Measurements from ENCODE around the gene ACVR1B.

ACVR1B gene

GRCh38 chr12:52041695-52042123 lies 90.2 kb downstream of the ACVR1B start:
- TF ChIP-seq REST (IDR thresholded peaks at IDR 0.05; ENCODE audit: insufficient read depth in 1 of 2, low read depth in 2 of 2, low read length in 2 of 2) (peak; percentile 88 to 91), FOXP2 (optimal IDR thresholded peaks at IDR 0.05; ENCODE audit: borderline replicate concordance, extremely low read depth, extremely low read length, insufficient read depth) (no peak)

- TF ChIP-seq TAF1 (IDR thresholded peaks at IDR 0.05; ENCODE audit: borderline replicate concordance, insufficient read depth, low read length) (no peak), SIN3A (IDR thresholded peaks at IDR 0.05; ENCODE audit: borderline replicate concordance, insufficient read depth, low read length) (no peak), REST (IDR thresholded peaks at IDR 0.05; ENCODE audit: insufficient read depth in 1 of 2, low read depth in 2 of 2, low read length in 2 of 2) (no peak), POLR2AphosphoS5 (IDR thresholded peaks at IDR 0.05; ENCODE audit: low read depth, low read length) (no peak), FOXP2 (optimal IDR thresholded peaks at IDR 0.05; ENCODE audit: borderline replicate concordance, extremely low read depth, extremely low read length, insufficient read depth) (no peak)
Observed at GRCh38 chr12:52042706-52043385, 91.3 kb downstream of the ACVR1B start.

GRCh38 chr12:52043386-52044212 lies 92.1 kb downstream of the ACVR1B start:
- TF ChIP-seq REST (IDR thresholded peaks at IDR 0.05; ENCODE audit: insufficient read depth in 1 of 2, low read depth in 2 of 2, low read length in 2 of 2) (no peak), FOXP2 (optimal IDR thresholded peaks at IDR 0.05; ENCODE audit: borderline replicate concordance, extremely low read depth, extremely low read length, insufficient read depth) (no peak), SIN3A (IDR thresholded peaks at IDR 0.05; ENCODE audit: borderline replicate concordance, insufficient read depth, low read length) (no peak), POLR2AphosphoS5 (IDR thresholded peaks at IDR 0.05; ENCODE audit: low read depth, low read length) (no peak), TAF1 (IDR thresholded peaks at IDR 0.05; ENCODE audit: borderline replicate concordance, insufficient read depth, low read length) (no peak)

- TF ChIP-seq SIN3A (IDR thresholded peaks at IDR 0.05; ENCODE audit: borderline replicate concordance, insufficient read depth, low read length) (no peak), POLR2AphosphoS5 (IDR thresholded peaks at IDR 0.05; ENCODE audit: low read depth, low read length) (no peak), TAF1 (IDR thresholded peaks at IDR 0.05; ENCODE audit: borderline replicate concordance, insufficient read depth, low read length) (no peak), FOXP2 (optimal IDR thresholded peaks at IDR 0.05; ENCODE audit: borderline replicate concordance, extremely low read depth, extremely low read length, insufficient read depth) (no peak), REST (IDR thresholded peaks at IDR 0.05; ENCODE audit: insufficient read depth in 1 of 2, low read depth in 2 of 2, low read length in 2 of 2) (no peak)
Observed at GRCh38 chr12:52044292-52044983, 92.9 kb downstream of the ACVR1B start.

All from PFSK-1 (cell line).